ENCODE data around the gene LRRC4C. TPM values are rescaled to one million over a fixed set of nuclear protein-coding genes. Genes with fewer than 3 reads are reported as not detected.
A peak's percentile ranks its signal among the peaks of the same experiment; 100 is the strongest.

The LRRC4C gene
- total RNA-seq, 2 experiments from 2014 or later: not detected

DNA sequence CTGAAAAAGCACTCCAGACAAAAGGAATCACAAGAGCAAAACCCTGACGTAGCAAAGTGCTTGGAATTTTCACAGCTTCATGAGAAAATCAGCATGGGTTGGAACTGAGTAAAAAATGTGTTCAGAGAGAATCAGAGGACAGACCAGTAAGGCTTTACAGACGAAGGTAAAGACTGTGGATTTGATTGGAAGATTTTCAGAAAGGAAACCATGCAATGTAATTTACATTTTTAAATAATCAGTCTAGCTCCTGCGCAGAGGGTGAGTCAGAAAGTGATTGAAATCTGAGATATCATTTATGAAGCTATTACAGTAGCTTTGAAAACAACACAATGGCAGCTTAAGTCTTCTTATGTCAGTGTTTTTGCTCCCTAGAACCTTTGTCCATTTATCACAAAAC lies 1122.3 kb downstream of the LRRC4C start:
- Mint-ChIP-seq H3K27ac (no peak overlapping the region), H3K36me3 (no peaks in the 10 kb centered on the region), H3K9me3 (peaks cover 5% of the 10 kb centered on the region), H3K4me1 (no peaks in the 10 kb centered on the region), H3K27me3 (no peaks in the 10 kb centered on the region), H3K4me3 (no peak overlapping the region)
- POLR2A ChIA-PET: no interaction called here
- no peak for DNase-seq
- no peak for ATAC-seq (ENCODE audit: low read depth)

DNA sequence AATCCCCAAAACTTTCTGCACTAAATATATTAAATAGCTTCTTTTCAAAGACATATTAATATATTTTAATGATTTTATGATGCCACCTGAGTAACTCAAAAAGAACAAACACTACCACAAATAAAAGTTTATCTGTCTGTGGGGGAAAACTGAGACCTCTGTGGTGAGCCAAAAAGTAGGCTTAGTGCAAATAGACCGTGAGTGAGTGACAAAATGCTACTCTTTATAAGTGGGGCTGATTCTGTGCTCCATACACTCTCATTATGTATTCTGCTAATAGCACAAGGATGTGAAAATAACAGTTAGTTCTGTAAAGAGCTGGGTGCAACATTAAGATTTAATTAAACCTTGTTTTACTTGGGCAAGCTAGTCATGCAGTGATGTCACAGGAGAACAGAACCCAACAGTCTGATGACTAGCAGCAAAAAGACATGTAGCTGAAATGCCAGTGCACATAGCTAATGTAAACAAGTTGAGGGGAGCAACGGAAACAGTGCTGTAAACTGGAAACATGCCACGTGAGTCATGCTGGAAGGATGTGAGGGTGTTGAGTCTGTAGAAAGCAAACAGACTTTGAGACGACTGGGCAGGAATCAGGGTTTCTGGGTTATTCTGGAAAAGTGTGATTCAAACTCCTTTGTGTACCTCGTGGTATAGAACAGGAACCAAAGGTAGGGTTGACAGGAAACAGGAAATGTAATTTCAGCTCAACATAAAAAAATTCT lies 1130.4 kb downstream of the LRRC4C start:
- POLR2A ChIA-PET: no interaction called here
- no peak for DNase-seq
- Mint-ChIP-seq H3K27ac (no peak overlapping the region), H3K27me3 (no peaks in the 10 kb centered on the region), H3K4me3 (no peak overlapping the region), H3K36me3 (no peaks in the 10 kb centered on the region), H3K4me1 (no peaks in the 10 kb centered on the region), H3K9me3 (peaks cover 5% of the 10 kb centered on the region)
- no peak for ATAC-seq (ENCODE audit: low read depth)

DNA sequence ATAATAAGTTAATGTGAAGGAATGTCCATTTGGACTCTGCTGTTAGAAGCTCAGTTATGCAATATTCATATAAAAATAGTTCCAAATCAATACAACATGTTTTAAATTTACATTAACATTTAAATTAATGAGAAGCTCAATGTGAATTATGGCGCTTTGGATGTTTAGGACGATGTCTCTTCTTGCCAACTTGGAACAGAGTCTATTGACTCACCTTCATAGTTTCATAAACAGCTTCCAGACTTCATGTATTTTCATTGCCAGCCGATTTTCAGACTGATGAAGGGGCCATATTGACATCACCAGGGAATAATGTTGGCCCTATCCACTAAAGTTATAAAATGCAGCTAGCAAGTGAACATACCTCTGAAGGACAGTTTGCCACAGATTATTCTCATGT lies 1136.2 kb downstream of the LRRC4C start:
- Mint-ChIP-seq H3K27ac (no peak overlapping the region), H3K27me3 (no peaks in the 10 kb centered on the region), H3K4me1 (no peaks in the 10 kb centered on the region), H3K9me3 (peaks cover 7% of the 10 kb centered on the region), H3K36me3 (no peaks in the 10 kb centered on the region), H3K4me3 (no peak overlapping the region)
- DNase-seq: no peak
- ATAC-seq (ENCODE audit: low read depth): no peak
- POLR2A ChIA-PET: interaction anchor here (0.5 kb wide), 1 partner anchor 20 kb away, joined by 7 read pairs; no protein-coding TSS in a partner anchor

DNA sequence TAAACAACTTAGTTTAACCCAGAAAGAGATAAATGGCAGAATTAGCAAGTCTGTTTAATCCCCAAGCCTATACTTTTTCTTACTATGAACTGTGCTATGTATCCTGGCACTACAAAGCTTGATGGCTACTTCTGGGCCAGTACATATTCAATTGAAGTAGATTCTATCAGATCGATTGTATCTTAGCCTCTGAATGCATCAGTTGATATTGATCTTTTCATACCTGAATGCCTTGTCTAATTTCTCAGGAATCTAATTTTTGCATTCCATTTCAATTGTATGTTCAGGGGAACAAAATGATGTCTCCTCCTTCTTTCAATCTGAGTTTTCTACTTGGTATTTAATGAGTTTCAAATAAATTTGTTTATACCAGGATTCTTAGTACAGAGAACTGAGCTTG lies 1137.9 kb downstream of the LRRC4C start:
- H3K36me3 Mint-ChIP-seq: no peaks in the 10 kb centered on the region
- no peak overlapping the region for H3K4me3 Mint-ChIP-seq
- H3K27me3 Mint-ChIP-seq: no peaks in the 10 kb centered on the region
- ATAC-seq (ENCODE audit: low read depth) (no peak), DNase-seq (no peak)
- H3K27ac Mint-ChIP-seq: no peak overlapping the region
- H3K9me3 Mint-ChIP-seq: peaks cover 7% of the 10 kb centered on the region
- no peaks in the 10 kb centered on the region for H3K4me1 Mint-ChIP-seq
- POLR2A ChIA-PET: no interaction called here

DNA sequence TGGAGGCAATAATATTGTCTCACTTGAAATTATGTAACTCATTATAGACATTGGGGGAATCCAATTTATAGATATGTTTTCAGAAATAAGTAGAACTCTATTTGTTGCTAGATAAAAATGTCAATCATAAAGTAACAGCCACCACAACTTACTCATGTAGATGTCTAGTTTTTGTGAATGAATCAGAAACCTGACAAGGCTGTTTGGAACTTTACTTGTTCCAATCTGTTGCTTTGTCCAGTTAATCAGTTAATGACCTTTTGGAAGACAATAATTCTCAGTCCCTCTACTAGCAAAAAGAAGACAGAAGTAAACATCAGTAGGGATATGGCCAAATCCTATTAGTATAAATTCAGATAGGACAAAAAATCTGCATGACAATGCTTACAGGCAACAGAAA lies 1143.3 kb downstream of the LRRC4C start:
- POLR2A ChIA-PET: no interaction called here
- H3K27ac Mint-ChIP-seq: no peak overlapping the region
- no peak for ATAC-seq (ENCODE audit: low read depth)
- H3K27me3 Mint-ChIP-seq: no peaks in the 10 kb centered on the region
- no peaks in the 10 kb centered on the region for H3K4me1 Mint-ChIP-seq
- H3K4me3 Mint-ChIP-seq: no peak overlapping the region
- peaks cover 6% of the 10 kb centered on the region for H3K9me3 Mint-ChIP-seq
- H3K36me3 Mint-ChIP-seq: no peaks in the 10 kb centered on the region
- DNase-seq: no peak

DNA sequence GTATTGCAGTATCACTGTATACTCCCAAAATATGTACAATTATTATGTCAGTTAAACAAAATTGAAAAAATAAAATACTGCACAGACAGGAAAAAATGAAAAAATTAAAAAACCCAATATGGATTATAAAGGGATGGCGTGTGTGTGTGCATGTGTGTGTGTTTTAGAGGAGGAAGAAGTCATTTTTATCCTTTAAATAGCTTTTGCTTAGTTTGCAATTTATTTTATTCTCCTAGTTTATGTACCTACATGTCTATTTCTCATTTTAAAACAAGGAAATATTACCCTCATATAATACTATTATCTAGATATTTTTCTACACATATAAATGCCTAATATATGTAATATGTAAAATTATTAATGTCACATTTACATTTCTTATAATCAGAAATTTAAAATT lies 1144.3 kb downstream of the LRRC4C start:
- H3K4me3 Mint-ChIP-seq: no peak overlapping the region
- peaks cover 6% of the 10 kb centered on the region for H3K9me3 Mint-ChIP-seq
- H3K36me3 Mint-ChIP-seq: no peaks in the 10 kb centered on the region
- ATAC-seq (ENCODE audit: low read depth) (no peak), DNase-seq (no peak)
- H3K27me3 Mint-ChIP-seq: no peaks in the 10 kb centered on the region
- H3K27ac Mint-ChIP-seq: no peak overlapping the region
- H3K4me1 Mint-ChIP-seq: no peaks in the 10 kb centered on the region
- POLR2A ChIA-PET: no interaction called here

DNA sequence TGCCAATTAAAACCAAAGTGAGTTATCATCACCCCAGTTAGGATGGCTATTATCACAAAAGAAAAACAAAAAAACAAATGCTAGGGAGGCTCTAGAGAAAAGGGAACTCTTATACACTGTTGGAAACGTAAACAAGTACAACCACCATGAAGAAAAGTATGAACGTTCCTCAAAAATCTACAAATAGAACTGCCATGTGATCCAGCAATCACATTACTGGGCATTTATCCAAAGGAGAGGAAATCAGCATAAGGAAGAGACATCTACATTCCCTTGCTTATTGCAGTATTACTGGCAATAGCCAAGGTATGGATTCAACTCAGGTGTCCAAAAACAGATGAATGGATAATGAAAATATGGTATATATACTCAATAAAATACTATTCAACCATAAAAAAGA lies 1145.1 kb downstream of the LRRC4C start:
- H3K27ac Mint-ChIP-seq: no peak overlapping the region
- no peaks in the 10 kb centered on the region for H3K36me3 Mint-ChIP-seq
- no peak overlapping the region for H3K4me3 Mint-ChIP-seq
- no peaks in the 10 kb centered on the region for H3K4me1 Mint-ChIP-seq
- POLR2A ChIA-PET: no interaction called here
- peaks cover 6% of the 10 kb centered on the region for H3K9me3 Mint-ChIP-seq
- no peaks in the 10 kb centered on the region for H3K27me3 Mint-ChIP-seq
- no peak for ATAC-seq (ENCODE audit: low read depth)
- DNase-seq: no peak

DNA sequence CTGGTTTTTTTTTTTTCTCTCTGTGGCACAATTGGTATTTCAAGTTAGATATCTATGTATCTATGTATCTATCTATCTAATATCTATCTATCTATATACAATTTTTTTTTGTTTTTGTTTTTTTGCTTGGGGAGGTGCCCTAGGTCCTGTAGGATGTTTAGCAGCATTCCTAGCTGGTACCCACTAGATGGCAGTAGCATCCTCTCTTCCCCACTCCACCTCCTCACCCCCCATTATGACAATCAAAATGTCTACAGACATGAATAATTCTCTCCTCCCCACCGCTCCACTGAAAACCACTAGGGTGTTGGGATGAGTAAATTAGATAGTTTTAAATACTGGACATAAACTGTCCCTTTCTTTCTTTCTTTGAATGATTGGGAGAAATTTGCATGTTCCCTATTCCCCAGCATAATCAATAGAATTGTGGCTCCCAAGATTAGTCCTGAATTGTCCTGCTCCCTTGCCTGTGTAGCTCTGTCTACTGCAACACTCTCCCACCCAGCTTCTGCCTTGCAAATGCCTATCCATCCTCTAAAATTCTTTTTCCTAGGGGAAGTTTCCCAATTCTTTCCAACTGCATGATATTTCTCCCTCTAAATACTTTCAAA lies 1152.4 kb downstream of the LRRC4C start:
- H3K9me3 Mint-ChIP-seq: no peaks in the 10 kb centered on the region
- H3K4me1 Mint-ChIP-seq: no peaks in the 10 kb centered on the region
- DNase-seq: no peak
- H3K27me3 Mint-ChIP-seq: no peaks in the 10 kb centered on the region
- no peaks in the 10 kb centered on the region for H3K36me3 Mint-ChIP-seq
- no peak overlapping the region for H3K27ac Mint-ChIP-seq
- no peak overlapping the region for H3K4me3 Mint-ChIP-seq
- ATAC-seq (ENCODE audit: low read depth): no peak
- POLR2A ChIA-PET: no interaction called here

DNA sequence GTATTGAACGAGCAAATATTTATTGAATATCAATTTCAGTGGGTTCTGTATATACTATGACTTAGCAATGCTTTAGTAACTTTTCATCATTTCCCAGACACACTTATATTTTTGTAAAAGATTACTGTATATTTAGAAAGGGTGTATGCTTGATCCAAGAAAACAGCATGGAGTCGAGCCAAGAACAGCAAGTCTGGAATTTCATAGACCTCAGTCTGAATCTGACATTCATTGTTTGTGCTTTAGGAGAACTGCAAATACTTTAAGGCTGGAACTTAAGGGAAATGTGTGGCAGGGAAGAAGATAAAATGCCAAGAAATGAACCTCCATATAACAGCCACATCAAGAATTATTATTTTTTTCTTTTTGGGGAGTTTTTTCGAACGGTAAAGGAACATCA lies 1156.8 kb downstream of the LRRC4C start:
- no peak for ATAC-seq (ENCODE audit: low read depth)
- Mint-ChIP-seq H3K27me3 (no peaks in the 10 kb centered on the region), H3K4me3 (no peak overlapping the region), H3K36me3 (no peaks in the 10 kb centered on the region), H3K4me1 (no peaks in the 10 kb centered on the region), H3K27ac (no peak overlapping the region), H3K9me3 (no peaks in the 10 kb centered on the region)
- POLR2A ChIA-PET: no interaction called here
- no peak for DNase-seq

DNA sequence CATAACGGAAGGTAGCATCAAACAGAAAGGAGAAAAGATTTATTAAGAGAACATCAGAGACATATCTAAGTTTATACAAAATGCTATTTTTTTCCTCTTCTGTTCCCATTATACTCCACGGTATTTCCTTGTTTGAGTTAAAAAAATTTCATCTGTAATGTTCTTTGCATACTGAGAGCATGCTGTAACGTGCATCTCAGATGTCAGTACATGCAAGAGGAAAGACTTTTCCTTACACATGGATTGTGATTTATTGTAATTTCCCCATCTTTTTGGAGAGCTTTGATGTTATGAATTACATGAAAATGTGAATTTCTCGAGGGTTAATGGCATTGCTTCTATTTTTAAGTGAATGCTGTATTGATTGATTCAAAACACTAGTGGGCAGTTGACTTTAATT lies 1164.0 kb downstream of the LRRC4C start:
- DNase-seq (no peak), ATAC-seq (ENCODE audit: low read depth) (no peak)
- Mint-ChIP-seq H3K27me3 (peaks cover 20% of the 10 kb centered on the region), H3K4me3 (no peak overlapping the region), H3K4me1 (peaks cover 6% of the 10 kb centered on the region), H3K36me3 (no peaks in the 10 kb centered on the region), H3K27ac (no peak overlapping the region), H3K9me3 (no peaks in the 10 kb centered on the region)
- POLR2A ChIA-PET: no interaction called here

DNA sequence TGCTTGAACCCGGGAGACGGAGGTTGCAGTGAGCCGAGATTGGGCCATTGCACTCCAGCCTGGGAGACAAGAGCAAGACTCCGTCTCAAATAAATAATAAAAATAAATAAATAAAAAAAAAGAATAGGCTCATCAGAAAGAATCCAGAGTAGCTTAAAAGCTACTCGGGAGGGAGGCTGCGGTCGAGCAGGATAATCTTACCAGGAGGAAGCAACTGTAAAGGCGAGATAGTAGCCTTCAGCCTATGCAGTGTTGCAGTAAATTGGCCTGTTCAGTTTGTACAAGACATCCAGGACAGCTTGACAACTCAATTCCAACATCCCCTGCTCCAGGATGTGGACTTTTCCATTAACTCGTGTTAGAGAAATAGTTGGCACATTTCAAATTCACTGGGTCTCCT lies 1164.7 kb downstream of the LRRC4C start:
- H3K36me3 Mint-ChIP-seq: no peaks in the 10 kb centered on the region
- peaks cover 20% of the 10 kb centered on the region for H3K27me3 Mint-ChIP-seq
- no peaks in the 10 kb centered on the region for H3K9me3 Mint-ChIP-seq
- POLR2A ChIA-PET: no interaction called here
- ATAC-seq (ENCODE audit: low read depth): no peak
- no peak overlapping the region for H3K27ac Mint-ChIP-seq
- H3K4me3 Mint-ChIP-seq: no peak overlapping the region
- no peak for DNase-seq
- H3K4me1 Mint-ChIP-seq: peaks cover 6% of the 10 kb centered on the region

DNA sequence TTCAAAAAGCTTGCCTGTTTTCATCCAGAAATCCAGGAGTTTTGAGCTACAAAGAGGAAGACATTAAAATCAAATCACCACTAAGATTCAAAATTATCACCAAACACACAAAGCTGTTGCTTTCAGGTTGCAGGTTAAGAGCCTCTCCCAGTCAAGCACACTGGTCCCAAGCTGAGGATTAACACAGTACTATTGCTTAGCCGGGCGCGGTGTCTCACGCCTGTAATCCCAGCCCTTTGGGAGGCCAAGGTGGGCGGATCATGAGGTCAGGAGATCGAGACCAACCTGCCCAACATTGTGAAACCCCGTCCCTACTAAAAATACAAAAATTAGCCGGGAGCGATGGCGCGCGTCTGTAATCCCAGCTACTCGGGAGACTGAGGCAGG lies 1165.1 kb downstream of the LRRC4C start:
- DNase-seq (no peak), ATAC-seq (ENCODE audit: low read depth) (no peak)
- peaks cover 6% of the 10 kb centered on the region for H3K4me1 Mint-ChIP-seq
- no peaks in the 10 kb centered on the region for H3K9me3 Mint-ChIP-seq
- no peak overlapping the region for H3K27ac Mint-ChIP-seq
- H3K36me3 Mint-ChIP-seq: no peaks in the 10 kb centered on the region
- H3K27me3 Mint-ChIP-seq: peaks cover 20% of the 10 kb centered on the region
- H3K4me3 Mint-ChIP-seq: no peak overlapping the region
- POLR2A ChIA-PET: no interaction called here

DNA sequence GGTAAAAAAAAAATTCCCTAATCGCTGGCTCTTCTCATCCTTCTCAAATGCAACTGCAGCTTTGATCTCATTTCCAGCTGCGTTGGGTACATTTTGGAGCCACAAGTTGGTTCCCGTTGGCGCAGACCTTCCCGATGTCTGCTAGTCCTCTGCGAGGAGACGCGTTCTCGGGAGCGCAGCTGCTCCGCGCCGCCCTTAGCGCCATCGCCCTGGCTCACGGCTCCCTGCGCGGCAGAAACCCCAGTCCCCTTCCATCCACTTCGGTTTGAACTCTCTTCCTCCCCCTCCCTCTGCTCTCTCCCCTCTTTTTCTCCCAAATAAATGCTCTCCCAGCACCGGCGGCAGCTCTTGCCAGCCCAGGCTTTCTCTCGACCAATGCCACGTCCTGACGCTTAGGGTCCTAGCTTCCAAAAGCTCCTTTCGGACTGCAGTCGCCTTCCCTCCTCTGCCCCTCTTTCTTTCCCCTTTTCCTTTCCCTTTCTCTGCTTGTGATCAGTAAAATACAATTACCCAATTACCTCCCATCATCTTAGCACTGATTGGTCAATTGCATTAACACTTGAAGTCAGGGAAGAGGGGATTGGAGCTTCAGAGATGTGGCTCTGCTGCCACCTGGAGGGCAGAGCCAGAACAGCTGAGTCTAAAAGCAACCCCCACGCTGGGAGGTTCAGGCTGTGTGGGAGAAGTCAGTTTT lies 1165.7 kb downstream of the LRRC4C start:
- Mint-ChIP-seq H3K36me3 (no peaks in the 10 kb centered on the region), H3K9me3 (no peaks in the 10 kb centered on the region), H3K4me1 (peaks cover 6% of the 10 kb centered on the region), H3K27me3 (peaks cover 20% of the 10 kb centered on the region), H3K27ac (peak overlapping the region; percentile 42), H3K4me3 (peak overlapping the region; percentile 85)
- POLR2A ChIA-PET: no interaction called here
- peak; percentile 47 for DNase-seq
- peak; percentile 72 for ATAC-seq (ENCODE audit: low read depth)

All from activated naive CD8-positive, alpha-beta T cell treated with anti-CD3 and anti-CD28 coated beads, Interleukin-2, amount 10 ng/mL, durations not matched to agents 7 days and 5 days (primary cell).